Sigmoid colon (tissue), 4 donors: ENCODE data around the gene GALNT6.

Experiments used
- EP300 ChIP-seq, 4 donors: sonication (generic); formaldehyde crosslinking; IDR thresholded peaks; one replicate each; pipeline ENCODE4 v1.6.1; 2017; ENCODE audit warnings: antibody characterized with exemption in 4 of 4
- POLR2A ChIP-seq, 2 donors: fragments of 450-650 bp; IDR thresholded peaks; one replicate each; pipeline ENCODE4 v1.6.1; 2016; ENCODE audit warnings: antibody characterized with exemption in 2 of 2, mild to moderate bottlenecking in 2 of 2, moderate library complexity in 2 of 2
- POLR2AphosphoS5 ChIP-seq, 4 donors: sonication (generic); formaldehyde crosslinking; IDR thresholded peaks; one replicate each; pipeline ENCODE4 v1.6.1; 2017; ENCODE audit warnings: antibody characterized with exemption in 4 of 4
- TF ChIP-seq, protein P1 (sequence below), 4 experiments: fragments of 450-650 bp in 3 of 4; fragments of 200-600 bp in 1 of 4; IDR thresholded peaks; one replicate each; pipeline ENCODE4 v1.5.1; 2016 to 2019; ENCODE audit warnings: antibody characterized with exemption in 4 of 4, mild to moderate bottlenecking in 3 of 4, moderate library complexity in 2 of 4

DNA sequence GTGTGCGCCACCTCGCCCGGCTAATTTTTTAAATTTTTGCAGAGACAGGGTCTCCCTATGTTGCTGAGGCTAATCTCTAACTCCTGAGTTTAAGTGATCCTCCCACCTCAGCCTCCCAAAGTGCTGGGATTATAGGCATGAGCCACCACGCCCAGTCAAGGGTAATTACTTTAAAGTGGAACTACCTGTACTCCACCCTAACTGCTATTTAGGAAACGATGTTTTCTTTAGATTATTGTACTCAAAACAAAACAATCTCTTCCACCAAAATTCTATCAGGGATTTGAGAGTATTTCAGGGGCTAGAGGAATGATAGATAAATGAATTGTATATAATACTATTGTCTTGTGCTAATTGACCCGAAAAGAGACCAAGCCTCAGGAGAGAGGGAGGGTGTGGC is 57.7 kb downstream of the GALNT6 start:
- TF ChIP-seq, protein P1, sequence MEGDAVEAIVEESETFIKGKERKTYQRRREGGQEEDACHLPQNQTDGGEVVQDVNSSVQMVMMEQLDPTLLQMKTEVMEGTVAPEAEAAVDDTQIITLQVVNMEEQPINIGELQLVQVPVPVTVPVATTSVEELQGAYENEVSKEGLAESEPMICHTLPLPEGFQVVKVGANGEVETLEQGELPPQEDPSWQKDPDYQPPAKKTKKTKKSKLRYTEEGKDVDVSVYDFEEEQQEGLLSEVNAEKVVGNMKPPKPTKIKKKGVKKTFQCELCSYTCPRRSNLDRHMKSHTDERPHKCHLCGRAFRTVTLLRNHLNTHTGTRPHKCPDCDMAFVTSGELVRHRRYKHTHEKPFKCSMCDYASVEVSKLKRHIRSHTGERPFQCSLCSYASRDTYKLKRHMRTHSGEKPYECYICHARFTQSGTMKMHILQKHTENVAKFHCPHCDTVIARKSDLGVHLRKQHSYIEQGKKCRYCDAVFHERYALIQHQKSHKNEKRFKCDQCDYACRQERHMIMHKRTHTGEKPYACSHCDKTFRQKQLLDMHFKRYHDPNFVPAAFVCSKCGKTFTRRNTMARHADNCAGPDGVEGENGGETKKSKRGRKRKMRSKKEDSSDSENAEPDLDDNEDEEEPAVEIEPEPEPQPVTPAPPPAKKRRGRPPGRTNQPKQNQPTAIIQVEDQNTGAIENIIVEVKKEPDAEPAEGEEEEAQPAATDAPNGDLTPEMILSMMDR (IDR thresholded peaks at IDR 0.05) = no peak
- TF ChIP-seq POLR2AphosphoS5 (IDR thresholded peaks at IDR 0.05) (no peak), POLR2A (IDR thresholded peaks at IDR 0.05) (no peak), EP300 (IDR thresholded peaks at IDR 0.05) (no peak)
